SK-N-SH (cell line): ENCODE results near the gene FRMD5. TPM values are rescaled to one million over a fixed set of nuclear protein-coding genes. Genes with fewer than 3 reads are reported as not detected.

Source experiments
- CTCF ChIA-PET: fragments of 300-600, 350-600 bp; formaldehyde crosslinking; extraction: SDS; loops from one replicate; lab custom pipeline; 2021; lab: Yijun Ruan, JAX
- POLR2A ChIA-PET: fragments of 350-600 bp; sonication (Branson Sonifier 250); formaldehyde crosslinking; extraction: SDS; loops from one replicate; lab custom pipeline; 2020; ENCODE audit warnings: antibody characterized with exemption, inconsistent platforms; lab: Yijun Ruan, JAX
- DNase-seq: peaks from one replicate; pipeline ENCODE4 v3.0.0; 2012
- H2AFZ ChIP-seq: fragments of 200-600 bp; sonication (generic); 2 replicates; pipeline ENCODE4 v1.8.1; 2016; ENCODE audit warnings: antibody characterized with exemption, mild to moderate bottlenecking, low read depth
- H3F3A ChIP-seq: fragments of 200-600 bp; sonication (generic); replicated peaks from 2 replicates; pipeline ENCODE3; 2016; ENCODE audit warnings: antibody characterized with exemption, mild to moderate bottlenecking; ENCODE audit not compliant: insufficient read depth
- H3K27ac ChIP-seq, 2 experiments: fragments of 200-500 bp in 1 of 2; fragments of 200-600 bp in 1 of 2; sonication (Bioruptor generic) in 1 of 2; sonication (generic), shearing (Covaris generic) in 1 of 2; 2 replicates each; pipeline versions ENCODE4 v1.5.1 to v1.6.1; 2014 to 2016; ENCODE audit warnings: low read depth in 2 of 2, inconsistent platforms in 1 of 2, low read length in 1 of 2, mild to moderate bottlenecking in 1 of 2, mixed read lengths in 1 of 2
- H3K27me3 ChIP-seq: fragments of 200-600 bp; sonication (generic), shearing (Covaris generic); 2 replicates; pipeline ENCODE4 v1.6.1; 2016; ENCODE audit warnings: mixed run types; ENCODE audit not compliant: insufficient read depth
- H3K36me3 ChIP-seq, 2 experiments: fragments of 200-500 bp in 1 of 2; fragments of 200-600 bp in 1 of 2; sonication (Bioruptor generic) in 1 of 2; sonication (generic) in 1 of 2; replicated peaks in 1 of 2; 2 replicates each; pipeline versions ENCODE3 to v1.5.1; 2014 to 2016; ENCODE audit warnings: low read length in 1 of 2, mild to moderate bottlenecking in 1 of 2; ENCODE audit not compliant: insufficient read depth in 2 of 2, control insufficient read depth in 1 of 2
- H3K4me1 ChIP-seq, 2 experiments: fragments of 200-500 bp in 1 of 2; fragments of 200-600 bp in 1 of 2; sonication (Bioruptor generic) in 1 of 2; sonication (generic), shearing (Covaris generic) in 1 of 2; 2 replicates each; pipeline versions ENCODE4 v1.5.1 to v1.6.1; 2014 to 2016; ENCODE audit warnings: low read depth in 1 of 2, low read length in 1 of 2, mixed run types in 1 of 2; ENCODE audit not compliant: insufficient read depth in 2 of 2, control insufficient read depth in 1 of 2
- H3K4me2 ChIP-seq: fragments of 200-600 bp; sonication (generic), shearing (Covaris generic); 2 replicates; pipeline ENCODE4 v1.6.1; 2017; ENCODE audit warnings: mixed run types
- H3K4me3 ChIP-seq, 2 experiments: fragments of 200-500 bp in 1 of 2; fragments of 200-600 bp in 1 of 2; sonication (Bioruptor generic) in 1 of 2; sonication (generic), shearing (Covaris generic) in 1 of 2; 2 replicates each; pipeline versions ENCODE4 v1.5.1 to v1.8.1; 2014 to 2016; ENCODE audit warnings: low read depth in 2 of 2, inconsistent platforms in 1 of 2, low read length in 1 of 2, mild to moderate bottlenecking in 1 of 2, mixed read lengths in 1 of 2, moderate library complexity in 1 of 2
- H3K79me2 ChIP-seq: fragments of 200-600 bp; sonication (generic); 2 replicates; pipeline ENCODE4 v1.8.1; 2017; ENCODE audit warnings: mild to moderate bottlenecking; ENCODE audit not compliant: insufficient read depth
- H3K9ac ChIP-seq: fragments of 200-600 bp; sonication (generic); 2 replicates; pipeline ENCODE4 v1.6.1; 2017; ENCODE audit warnings: mixed run types
- H3K9me2 ChIP-seq: fragments of 200-600 bp; sonication (generic); 2 replicates; pipeline ENCODE4 v1.6.1; 2017; ENCODE audit warnings: mixed run types
- H3K9me3 ChIP-seq: fragments of 200-600 bp; sonication (generic); 2 replicates; pipeline ENCODE4 v1.6.1; 2017; ENCODE audit warnings: mixed run types, mild to moderate bottlenecking, moderate library complexity
- H4K20me1 ChIP-seq: fragments of 200-600 bp; sonication (generic); 2 replicates; pipeline ENCODE4 v1.6.1; 2017; ENCODE audit warnings: mild to moderate bottlenecking, mixed run types; ENCODE audit not compliant: insufficient read depth
- CHD2 ChIP-seq: fragments of 150-350 bp; IDR thresholded peaks from 2 replicates; pipeline ENCODE4 v1.6.1; 2018; ENCODE audit warnings: low read length; ENCODE audit not compliant: partially characterized antibody
- CTCF ChIP-seq: fragments of 200-600 bp; sonication (generic); IDR thresholded peaks from 2 replicates; pipeline ENCODE4 v1.6.1; 2017; ENCODE audit warnings: antibody characterized with exemption, mild to moderate bottlenecking, moderate library complexity
- EP300 ChIP-seq, 2 experiments: IDR thresholded peaks; 2 replicates each; pipeline versions ENCODE4 v1.4.0 to v1.6.1; 2012; ENCODE audit warnings: borderline replicate concordance in 1 of 2, low read depth in 1 of 2, low read length in 1 of 2
- EZH2phosphoT487 ChIP-seq: fragments of 200-600 bp; sonication (generic); IDR thresholded peaks from 2 replicates; pipeline ENCODE4 v1.6.1; 2017; ENCODE audit warnings: low read depth, mixed run types, mild to moderate bottlenecking, antibody characterized with exemption, moderate library complexity, borderline replicate concordance
- FOSL2 ChIP-seq: IDR thresholded peaks from 2 replicates; pipeline ENCODE4 v1.4.0; 2012; ENCODE audit warnings: low read depth, mild to moderate bottlenecking, moderate library complexity, borderline replicate concordance
- FOXM1 ChIP-seq: IDR thresholded peaks from 2 replicates; pipeline ENCODE4 v1.4.0; 2012; ENCODE audit warnings: low read depth, mild to moderate bottlenecking
- GABPA ChIP-seq: IDR thresholded peaks from 2 replicates; pipeline ENCODE4 v1.4.0; 2012; ENCODE audit warnings: low read depth, mild to moderate bottlenecking
- NFIC ChIP-seq: IDR thresholded peaks from 2 replicates; pipeline ENCODE4 v1.4.0; 2012; ENCODE audit warnings: borderline replicate concordance
- POLR2AphosphoS5 ChIP-seq: IDR thresholded peaks from 2 replicates; pipeline ENCODE4 v1.6.1; 2012; ENCODE audit warnings: low read depth, low read length
- RFX5 ChIP-seq: IDR thresholded peaks from 2 replicates; pipeline ENCODE4 v1.6.1; 2012; ENCODE audit warnings: mild to moderate bottlenecking, improper control_type of control experiment, low read length
- RXRA ChIP-seq: IDR thresholded peaks from 2 replicates; pipeline ENCODE4 v1.4.0; 2012; ENCODE audit warnings: low read depth, mild to moderate bottlenecking, borderline replicate concordance
- SIN3A ChIP-seq: IDR thresholded peaks from 2 replicates; pipeline ENCODE4 v1.6.1; 2012; ENCODE audit warnings: low read depth, mild to moderate bottlenecking, low read length, moderate library complexity, borderline replicate concordance
- TAF1 ChIP-seq: IDR thresholded peaks from 2 replicates; pipeline ENCODE4 v1.6.1; 2012; ENCODE audit warnings: low read depth, mild to moderate bottlenecking, low read length, moderate library complexity, borderline replicate concordance
- TCF12 ChIP-seq: IDR thresholded peaks from 2 replicates; pipeline ENCODE4 v1.4.0; 2012
- TEAD4 ChIP-seq: IDR thresholded peaks from 2 replicates; pipeline ENCODE4 v1.4.0; 2012; ENCODE audit warnings: mild to moderate bottlenecking, borderline replicate concordance; ENCODE audit not compliant: insufficient read depth
- USF1 ChIP-seq: IDR thresholded peaks from 2 replicates; pipeline ENCODE4 v1.4.0; 2012; ENCODE audit warnings: low read depth, borderline replicate concordance
- USF2 ChIP-seq: fragments of 150-350 bp; IDR thresholded peaks from 2 replicates; pipeline ENCODE4 v1.6.1; 2017; ENCODE audit warnings: antibody characterized with exemption, low read length, low read depth, borderline replicate concordance
- ZBTB33 ChIP-seq: IDR thresholded peaks from 2 replicates; pipeline ENCODE4 v1.4.0; 2012; ENCODE audit warnings: low read depth, borderline replicate concordance
- WGBS: methylation state at CpG from one replicate; pipeline ENCODE4 v1.1.6; 2017; ENCODE audit warnings: low lambda C conversion rate; 5-methylcytosine and 5-hydroxymethylcytosine counted together
- polyA plus RNA-seq, 3 experiments: library from polyadenylated mRNA; depleted of rRNA; stranded (reverse); fragments of >200 nt; gene quantifications; 2 replicates each; pipeline ENCODE4 v1.2.3, GENCODE V29; 2012

The FRMD5 gene
- polyA plus RNA-seq, 1 of the 3 experiments (the other 2 are of a cell fraction), result 24.8 TPM

- WGBS, result 100% methylated on average over 1 of the region's 1 CpG
- CTCF ChIA-PET, result no interaction called here
- no peak for DNase-seq
- Histone ChIP-seq H3K9ac (no peak overlapping the region), H3K9me2 (no peaks in the 10 kb centered on the region), H3K4me2 (no peak overlapping the region), H3K27ac (no peak overlapping the region), H3K4me3 (no peak overlapping the region), H3K27me3 (no peaks in the 10 kb centered on the region), H3F3A (peaks cover 14% of the 10 kb centered on the region), H3K36me3 (peaks cover 8 to 16% of the 10 kb centered on the region in 2 experiments), H3K79me2 (no peaks in the 10 kb centered on the region; the same call in 1 of the 2 replicates), H3K4me1 (no peaks in the 10 kb centered on the region; a peak in 2 of 4 replicates), H2AFZ (no peak overlapping the region), H4K20me1 (no peaks in the 10 kb centered on the region), H3K9me3 (no peaks in the 10 kb centered on the region)
- POLR2A ChIA-PET, result no interaction called here
- TF ChIP-seq FOXM1, result no peak
Measured at GRCh38 chr15:43987924-43988323, 207.1 kb downstream of the FRMD5 start.

- CTCF ChIA-PET, result no interaction called here
- H2AFZ ChIP-seq, result no peak overlapping the region
- peaks cover 8 to 16% of the 10 kb centered on the region in 2 experiments for H3K36me3 ChIP-seq
- no peaks in the 10 kb centered on the region for H3K9me3 ChIP-seq
- POLR2A ChIA-PET, result no interaction called here
- WGBS, result 81% methylated on average over 7 of the region's 7 CpGs
- H3K9me2 ChIP-seq, result no peaks in the 10 kb centered on the region
- no peaks in the 10 kb centered on the region for H4K20me1 ChIP-seq
- H3K4me3 ChIP-seq, result no peak overlapping the region
- no peaks in the 10 kb centered on the region for H3K27me3 ChIP-seq
- no peak overlapping the region for H3K27ac ChIP-seq
- H3K9ac ChIP-seq, result no peak overlapping the region
- H3K79me2 ChIP-seq, result no peaks in the 10 kb centered on the region; the same call in 1 of the 2 replicates
- H3K4me2 ChIP-seq, result no peak overlapping the region
- peaks cover 6% of the 10 kb centered on the region for H3F3A ChIP-seq
- TF ChIP-seq FOSL2 (no peak), ZBTB33 (no peak), NFIC (no peak), GABPA (no peak), USF1 (no peak), POLR2AphosphoS5 (no peak), USF2 (no peak), RXRA (no peak), CTCF (no peak), EP300 (IDR thresholded peaks at IDR 0.05; ENCODE audit: borderline replicate concordance in 1 of 2, low read depth in 1 of 2, low read length in 1 of 2) (no peak), RFX5 (no peak), SIN3A (no peak), TAF1 (no peak), CHD2 (no peak), TEAD4 (no peak), TCF12 (no peak), EZH2phosphoT487 (no peak)
- TF ChIP-seq, all 33 proteins: peak for 0
- no peaks in the 10 kb centered on the region; a peak in 2 of 4 replicates for H3K4me1 ChIP-seq
- DNase-seq, result no peak
Measured at GRCh38 chr15:43985976-43986680, 208.9 kb downstream of the FRMD5 start.
